Mammary epithelial cell (primary cell): ENCODE measurements around the gene MREG.
"Not testable (repeated sequence)": the region's sequence is repeated elsewhere in the genome, so short reads cannot be mapped to it uniquely, and the experiment has no call there.

Experiments
- CTCF ChIP-seq, 2 donors: IDR thresholded peaks in 1 of 2; conservative IDR thresholded peaks in 1 of 2; 2 replicates each; pipeline ENCODE4 v1.5.1; 2011 to 2012; ENCODE audit warnings: inconsistent platforms in 2 of 2, low read length in 2 of 2, mild to moderate bottlenecking in 2 of 2, control low read depth in 1 of 2, low read depth in 1 of 2; ENCODE audit not compliant: insufficient read depth in 1 of 2; ENCODE audit errors: extremely low read depth in 1 of 2
- EZH2 ChIP-seq: IDR thresholded peaks from 2 replicates; pipeline ENCODE4 v1.6.1; 2012; ENCODE audit warnings: low read length, inconsistent platforms, borderline replicate concordance

- not testable (repeated sequence) for TF ChIP-seq EZH2; CTCF (conservative IDR thresholded peaks at IDR 0.05 in 1 of 2, IDR thresholded peaks at IDR 0.05 in 1 of 2; ENCODE audit: extremely low read depth in 1 of 2, insufficient read depth in 1 of 2, low read depth in 1 of 2, low read length in 2 of 2)
These were observed 4.1 kb downstream of the MREG start for GRCh38 chr2:216009215-216009614.
